Right cardiac atrium (tissue), 5 donors: ENCODE data around the gene NMT2. TPM values are rescaled to one million over a fixed set of nuclear protein-coding genes. Genes with fewer than 3 reads are reported as not detected.

Experiments
- ATAC-seq, 2 donors: fragments of 200-7000 bp; cut with Tn5 transposase; one replicate each; pipeline versions ENCODE4 v1.8.0 to v1.9.1; 2020; ENCODE audit warnings: moderate library complexity in 2 of 2, mild to moderate bottlenecking in 1 of 2
- DNase-seq, 3 donors: peaks; one replicate each; pipeline ENCODE4 v3.0.0-alpha.2; 2020
- H3K27ac ChIP-seq: one replicate; pipeline ENCODE4 v1.5.1; 2013; ENCODE audit warnings: mild to moderate bottlenecking, low read length, control low read depth, moderate library complexity
- H3K27me3 ChIP-seq: one replicate; pipeline ENCODE4 v1.6.1; 2013; ENCODE audit not compliant: control insufficient read depth, insufficient read depth
- H3K4me1 ChIP-seq: one replicate; pipeline ENCODE4 v1.6.1; 2013; ENCODE audit warnings: low read length; ENCODE audit not compliant: control insufficient read depth, insufficient read depth
- H3K4me3 ChIP-seq: one replicate; pipeline ENCODE4 v1.5.1; 2013; ENCODE audit warnings: low read length, control low read depth
- H3K9me3 ChIP-seq: one replicate; pipeline ENCODE4 v1.6.1; 2013; ENCODE audit warnings: low read length; ENCODE audit not compliant: control insufficient read depth
- WGBS: extraction: QIAGEN DNeasy Blood & Tissue Kit; methylation state at CpG from one replicate; pipeline ENCODE4 v1.1.7; 2013; 5-methylcytosine and 5-hydroxymethylcytosine counted together
- intact Hi-C, 4 donors: fragments of 100-400 bp; cut with DNase I; formaldehyde crosslinking; loops; one replicate each; pipeline versions ENCODE4 v1.11.0 to v1.14.0; 2022 to 2023
- polyA plus RNA-seq: library from polyadenylated mRNA; stranded (reverse); fragments of 200-250 nt; gene quantifications from one replicate; pipeline ENCODE4 v1.2.3, GENCODE V29; 2013
- total RNA-seq, 4 donors: library from RNA; stranded (reverse); fragmentation: NEBNext Ultra II Directional; extraction: Animal tissue kit (Norgen Biotek cat#: 25700); gene quantifications; one replicate each; pipeline ENCODE4 v1.2.1, GENCODE V29; 2021
- donor health status: healthy with polysubstance abuse.
- donor health status: DM: no; HTN: yes; CAD: no.
- donor health status: DM: no; HTN: no; CAD: no.
- donor health status: DM: no; HTN: yes; CAD: no; lungs with severe emphysema.
- donor health status: DM: yes; HTN: yes; CAD: no.

NMT2 gene
- total and polyA plus RNA-seq, 5 donors: 7.0 to 11.9 (median 10.6) TPM

GRCh38 chr10:15181576-15182156 lies 13.2 kb upstream of the NMT2 start:
- no peak for ATAC-seq
- no peak for DNase-seq
- no peaks in the 10 kb centered on the region for H3K27me3 ChIP-seq
- H3K27ac ChIP-seq: no peak overlapping the region
- no peaks in the 10 kb centered on the region for H3K4me1 ChIP-seq
- no peaks in the 10 kb centered on the region for H3K9me3 ChIP-seq
- intact Hi-C loops: no loop called here
- H3K4me3 ChIP-seq: no peak overlapping the region
- 91% methylated on average over 2 of the region's 2 CpGs for WGBS

- Histone ChIP-seq H3K9me3 (no peaks in the 10 kb centered on the region), H3K27me3 (no peaks in the 10 kb centered on the region), H3K4me3 (no peak overlapping the region), H3K4me1 (no peaks in the 10 kb centered on the region), H3K27ac (no peak overlapping the region)
- intact Hi-C loops: no loop called here
- DNase-seq (no peak), ATAC-seq (no peak)
- WGBS: 74% methylated on average over 5 of the region's 5 CpGs
These were observed 12.2 kb upstream of the NMT2 start for GRCh38 chr10:15180736-15181135.

GRCh38 chr10:15176269-15176668 lies 7.8 kb upstream of the NMT2 start:
- H3K4me1 ChIP-seq: no peaks in the 10 kb centered on the region
- no peak for DNase-seq
- intact Hi-C loops: no loop called here
- no peaks in the 10 kb centered on the region for H3K9me3 ChIP-seq
- H3K27me3 ChIP-seq: no peaks in the 10 kb centered on the region
- 96% methylated on average over 3 of the region's 3 CpGs for WGBS
- H3K27ac ChIP-seq: no peak overlapping the region
- no peak overlapping the region for H3K4me3 ChIP-seq
- no peak for ATAC-seq

GRCh38 chr10:15175587-15175986 lies 7.1 kb upstream of the NMT2 start:
- ATAC-seq (no peak), DNase-seq (no peak)
- no peaks in the 10 kb centered on the region for H3K9me3 ChIP-seq
- no peaks in the 10 kb centered on the region for H3K4me1 ChIP-seq
- no peaks in the 10 kb centered on the region for H3K27me3 ChIP-seq
- WGBS: 93% methylated on average over 6 of the region's 6 CpGs
- no peak overlapping the region for H3K27ac ChIP-seq
- no peak overlapping the region for H3K4me3 ChIP-seq
- intact Hi-C loops: no loop called here

GRCh38 chr10:15172306-15172840 lies 3.9 kb upstream of the NMT2 start:
- 94% methylated on average over 7 of the region's 7 CpGs for WGBS
- DNase-seq: no peak
- H3K9me3 ChIP-seq: no peaks in the 10 kb centered on the region
- no peak for ATAC-seq
- H3K4me3 ChIP-seq: no peak overlapping the region
- H3K4me1 ChIP-seq: peaks cover 3% of the 10 kb centered on the region
- no peak overlapping the region for H3K27ac ChIP-seq
- H3K27me3 ChIP-seq: no peaks in the 10 kb centered on the region
- intact Hi-C loops: no loop called here

GRCh38 chr10:15169555-15170401 lies 1.3 kb upstream of the NMT2 start:
- intact Hi-C loops: no loop called here
- Histone ChIP-seq H3K9me3 (no peaks in the 10 kb centered on the region), H3K27me3 (no peaks in the 10 kb centered on the region), H3K4me3 (no peak overlapping the region), H3K4me1 (peaks cover 3% of the 10 kb centered on the region), H3K27ac (peak overlapping the region; percentile 68)
- ATAC-seq: peak; percentile 1 to 7
- DNase-seq: no peak
- 38% methylated on average over 16 of the region's 16 CpGs for WGBS

GRCh38 chr10:15168786-15169554 lies 477 bp upstream of the NMT2 start:
- Histone ChIP-seq H3K27me3 (no peaks in the 10 kb centered on the region), H3K4me3 (no peak overlapping the region), H3K9me3 (no peaks in the 10 kb centered on the region), H3K27ac (peak overlapping the region; percentile 68), H3K4me1 (peaks cover 3% of the 10 kb centered on the region)
- 11% methylated on average over 42 of the region's 44 CpGs for WGBS
- intact Hi-C loops: no loop called here
- ATAC-seq (peak; percentile 92 to 93), DNase-seq (peak; percentile 96 to 98 (median 97))

GRCh38 chr10:15167411-15168290 lies 842 bp downstream of the NMT2 start:
- H3K27me3 ChIP-seq: no peaks in the 10 kb centered on the region
- H3K27ac ChIP-seq: peak overlapping the region; percentile 55
- H3K4me1 ChIP-seq: peaks cover 3% of the 10 kb centered on the region
- peak overlapping the region; percentile 80 for H3K4me3 ChIP-seq
- 1% methylated on average over 54 of the region's 54 CpGs for WGBS
- intact Hi-C loops: no loop called here
- ATAC-seq (peak; percentile 28 to 34), DNase-seq (peak; percentile 57 to 82 (median 80))
- no peaks in the 10 kb centered on the region for H3K9me3 ChIP-seq

GRCh38 chr10:15166325-15166724 lies 2.2 kb downstream of the NMT2 start:
- intact Hi-C loops: no loop called here
- Histone ChIP-seq H3K27ac (no peak overlapping the region), H3K27me3 (no peaks in the 10 kb centered on the region), H3K9me3 (no peaks in the 10 kb centered on the region), H3K4me1 (peaks cover 3% of the 10 kb centered on the region), H3K4me3 (peak overlapping the region; percentile 80)
- ATAC-seq: no peak
- WGBS: 38% methylated on average over 2 of the region's 2 CpGs
- no peak for DNase-seq

GRCh38 chr10:15163253-15163828 lies 5.2 kb downstream of the NMT2 start:
- no peak for DNase-seq

More at GRCh38 chr10:15163253-15163828, 5.2 kb downstream of the NMT2 start:
- Histone ChIP-seq H3K4me1 (no peaks in the 10 kb centered on the region), H3K9me3 (no peaks in the 10 kb centered on the region), H3K27me3 (no peaks in the 10 kb centered on the region), H3K4me3 (no peak overlapping the region), H3K27ac (no peak overlapping the region)
- 45% methylated on average over 2 of the region's 2 CpGs for WGBS
- ATAC-seq: no peak
- intact Hi-C loops: no loop called here
